HG03060 (cell line): ENCODE data around the gene ZNF423.
"Not testable (repeated sequence)": the region's sequence is repeated elsewhere in the genome, so short reads cannot be mapped to it uniquely, and the experiment has no call there.

Experiments used
- ATAC-seq: cut with Tn5 transposase; IDR thresholded peaks from one replicate; pipeline ENCODE4 v1.9.1; 2021; ENCODE audit warnings: low read depth, moderate number of reproducible peaks; ENCODE audit not compliant: unreplicated experiment

ZNF423 gene

GRCh38 chr16:49855822-49856671, at the start of gene ZNF423:
TSS of gene ZNF423 (minus strand) at chr16:49856112. CDS start at chr16:49855774, 338 bp downstream.
- ATAC-seq: no peak

- no peak for ATAC-seq
Measured at GRCh38 chr16:49904348-49905062, 48.6 kb upstream of the ZNF423 start.

GRCh38 chr16:49902908-49903307, 47.0 kb upstream of the ZNF423 start:
- ATAC-seq: no peak

- ATAC-seq: no peak
Measured at GRCh38 chr16:49901711-49902110, 45.8 kb upstream of the ZNF423 start.

GRCh38 chr16:49900875-49901274, 45.0 kb upstream of the ZNF423 start:
- ATAC-seq: no peak

- no peak for ATAC-seq
Measured at GRCh38 chr16:49899991-49900695, 44.2 kb upstream of the ZNF423 start.

- ATAC-seq: no peak
Measured at GRCh38 chr16:49896447-49896964, 40.6 kb upstream of the ZNF423 start.

GRCh38 chr16:49890876-49891275, 35.0 kb upstream of the ZNF423 start:
- ATAC-seq: no peak

- no peak for ATAC-seq
Measured at GRCh38 chr16:49889725-49890397, 33.9 kb upstream of the ZNF423 start.

GRCh38 chr16:49886554-49887094, 30.7 kb upstream of the ZNF423 start:
- ATAC-seq: no peak

GRCh38 chr16:49884033-49885015, 28.4 kb upstream of the ZNF423 start:
- ATAC-seq: no peak

GRCh38 chr16:49883076-49884014, 27.4 kb upstream of the ZNF423 start:
- ATAC-seq: no peak

GRCh38 chr16:49881890-49882289, 26.0 kb upstream of the ZNF423 start:
- no peak for ATAC-seq

GRCh38 chr16:49878540-49878939, 22.6 kb upstream of the ZNF423 start:
- ATAC-seq: not testable (repeated sequence)

- ATAC-seq: no peak
Measured at GRCh38 chr16:49876716-49877129, 20.8 kb upstream of the ZNF423 start.

- no peak for ATAC-seq
Measured at GRCh38 chr16:49875806-49876715, 20.1 kb upstream of the ZNF423 start.
